ENCODE results near the gene LTBP2. TPM values are rescaled to one million over a fixed set of nuclear protein-coding genes. Genes with fewer than 3 reads are reported as not detected.

The LTBP2 gene
- total RNA-seq, 6 experiments from 2014 or later, result 0.46 to 3.5 (median 1.7) TPM

GRCh38 chr14:74606727-74607126 is 5.3 kb downstream of the LTBP2 start:
- no peak for TF ChIP-seq CTCF (IDR thresholded peaks at IDR 0.05)
- TF ChIP-seq POLR2A (IDR thresholded peaks at IDR 0.05), result no peak
- Histone ChIP-seq H3K4me1 (no peaks in the 10 kb centered on the region), H3K27me3 (no peaks in the 10 kb centered on the region), H3K36me3 (no peaks in the 10 kb centered on the region), H3K27ac (no peak overlapping the region), H3K4me3 (no peak overlapping the region), H3K9me3 (no peaks in the 10 kb centered on the region)
- ATAC-seq (no peak), DNase-seq (no peak)
- intact Hi-C loops (cut with DNase I), result no loop called here
- WGBS (ENCODE audit: insufficient coverage, low coverage, low lambda C conversion rate, missing lambda C conversion rate), result 86% methylated on average over 2 of the region's 3 CpGs

- H3K9me3 ChIP-seq, result no peaks in the 10 kb centered on the region
- WGBS (ENCODE audit: insufficient coverage, low coverage, low lambda C conversion rate, missing lambda C conversion rate), result no CpG with 5 or more reads among the region's 5 CpGs
- H3K4me1 ChIP-seq, result no peaks in the 10 kb centered on the region
- intact Hi-C loops (cut with DNase I), result no loop called here
- no peak overlapping the region for H3K4me3 ChIP-seq
- H3K36me3 ChIP-seq, result no peaks in the 10 kb centered on the region
- TF ChIP-seq CTCF (IDR thresholded peaks at IDR 0.05) (no peak), POLR2A (IDR thresholded peaks at IDR 0.05) (no peak)
- ATAC-seq (no peak), DNase-seq (no peak)
- H3K27ac ChIP-seq, result no peak overlapping the region
- H3K27me3 ChIP-seq, result no peaks in the 10 kb centered on the region
Observed at GRCh38 chr14:74605531-74606223, 6.4 kb downstream of the LTBP2 start.

GRCh38 chr14:74604911-74605310 is 7.1 kb downstream of the LTBP2 start:
- WGBS (ENCODE audit: insufficient coverage, low coverage, low lambda C conversion rate, missing lambda C conversion rate), result 80% methylated on average over 2 of the region's 8 CpGs
- Histone ChIP-seq H3K27me3 (no peaks in the 10 kb centered on the region), H3K4me1 (no peaks in the 10 kb centered on the region), H3K9me3 (no peaks in the 10 kb centered on the region), H3K36me3 (no peaks in the 10 kb centered on the region), H3K27ac (no peak overlapping the region), H3K4me3 (no peak overlapping the region)
- TF ChIP-seq POLR2A (IDR thresholded peaks at IDR 0.05), result no peak
- TF ChIP-seq CTCF (IDR thresholded peaks at IDR 0.05), result no peak
- intact Hi-C loops (cut with DNase I), result no loop called here
- ATAC-seq (no peak), DNase-seq (no peak)

DNA sequence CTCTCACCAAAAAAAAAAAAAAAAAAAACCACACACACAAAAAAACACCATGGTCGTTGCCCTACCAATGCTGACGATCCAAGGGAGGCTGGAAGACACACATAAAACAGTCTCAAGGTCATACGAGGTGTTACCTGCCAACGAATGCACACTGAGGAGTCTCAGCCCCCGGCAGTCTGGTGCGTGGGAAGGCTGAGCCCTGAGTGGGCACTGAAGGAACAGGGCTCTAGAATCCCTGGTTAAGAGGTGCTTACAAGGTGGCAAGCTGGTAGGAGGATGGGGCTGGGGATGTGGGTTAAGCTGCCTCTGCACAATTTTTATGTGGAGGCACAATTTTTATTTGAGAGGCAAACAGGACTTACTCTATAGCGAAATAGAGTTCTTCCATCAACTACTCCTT is 7.9 kb downstream of the LTBP2 start:
- Histone ChIP-seq H3K4me3 (no peak overlapping the region), H3K27ac (no peak overlapping the region), H3K27me3 (no peaks in the 10 kb centered on the region), H3K36me3 (no peaks in the 10 kb centered on the region), H3K4me1 (no peaks in the 10 kb centered on the region), H3K9me3 (no peaks in the 10 kb centered on the region)
- no peak for DNase-seq
- TF ChIP-seq CTCF (IDR thresholded peaks at IDR 0.05) (no peak), POLR2A (IDR thresholded peaks at IDR 0.05) (no peak)
- intact Hi-C loops (cut with DNase I), result no loop called here
- ATAC-seq, result no peak
- WGBS (ENCODE audit: insufficient coverage, low coverage, low lambda C conversion rate, missing lambda C conversion rate), result 38% methylated on average over 6 of the region's 7 CpGs
